ENCODE measurements around the gene KRT72. TPM values are rescaled to one million over a fixed set of nuclear protein-coding genes. Genes with fewer than 3 reads are reported as not detected.

Gene KRT72
- total RNA-seq, 3 donors from 2014 or later = not detected

- no peak for TF ChIP-seq POLR2AphosphoS5 (IDR thresholded peaks at IDR 0.05)
- TF ChIP-seq CTCF (IDR thresholded peaks at IDR 0.05) = no peak
- no peak for TF ChIP-seq POLR2A (IDR thresholded peaks at IDR 0.05)
- Histone ChIP-seq H3K36me3 (no peaks in the 10 kb centered on the region), H3K4me1 (peaks cover 0 to 10% of the 10 kb centered on the region in 2 donors), H3K27me3 (no peaks in the 10 kb centered on the region), H3K27ac (no peak overlapping the region), H3K4me3 (no peak overlapping the region), H3K9me3 (no peaks in the 10 kb centered on the region)
- DNase-seq (ENCODE audit: low spot score in 2 of 2) = no peak
- intact Hi-C loops (cut with DNase I; ENCODE audit: low total_unique reads) = no loop called here
Measured at GRCh38 chr12:52541709-52542108, 59.6 kb downstream of the KRT72 start.

- Histone ChIP-seq H3K36me3 (no peaks in the 10 kb centered on the region), H3K4me3 (no peak overlapping the region), H3K4me1 (peaks cover 0 to 10% of the 10 kb centered on the region in 2 donors), H3K27me3 (no peaks in the 10 kb centered on the region), H3K9me3 (no peaks in the 10 kb centered on the region), H3K27ac (no peak overlapping the region)
- intact Hi-C loops (cut with DNase I; ENCODE audit: low total_unique reads) = no loop called here
- no peak for DNase-seq (ENCODE audit: low spot score in 2 of 2)
- TF ChIP-seq POLR2A (IDR thresholded peaks at IDR 0.05) (no peak), CTCF (IDR thresholded peaks at IDR 0.05) (no peak), POLR2AphosphoS5 (IDR thresholded peaks at IDR 0.05) (no peak)
Measured at GRCh38 chr12:52540531-52540930, 60.7 kb downstream of the KRT72 start.

GRCh38 chr12:52539821-52540173, 61.5 kb downstream of the KRT72 start:
- intact Hi-C loops (cut with DNase I; ENCODE audit: low total_unique reads) = no loop called here
- Histone ChIP-seq H3K4me1 (peaks cover 0 to 10% of the 10 kb centered on the region in 2 donors), H3K4me3 (no peak overlapping the region), H3K27ac (peak overlapping the region; percentile 33 to 48), H3K9me3 (no peaks in the 10 kb centered on the region), H3K36me3 (no peaks in the 10 kb centered on the region), H3K27me3 (no peaks in the 10 kb centered on the region)
- no peak for DNase-seq (ENCODE audit: low spot score in 2 of 2)
- TF ChIP-seq POLR2AphosphoS5 (IDR thresholded peaks at IDR 0.05) (no peak), CTCF (IDR thresholded peaks at IDR 0.05) (no peak), POLR2A (IDR thresholded peaks at IDR 0.05) (no peak)

GRCh38 chr12:52539083-52539820, 62.0 kb downstream of the KRT72 start:
- DNase-seq (ENCODE audit: low spot score in 2 of 2) = no peak
- peak overlapping the region; percentile 48 to 53 for H3K27ac ChIP-seq
- no peaks in the 10 kb centered on the region for H3K36me3 ChIP-seq
- H3K9me3 ChIP-seq = no peaks in the 10 kb centered on the region
- peaks cover 0 to 6% of the 10 kb centered on the region in 2 donors for H3K4me1 ChIP-seq
- H3K4me3 ChIP-seq = no peak overlapping the region
- intact Hi-C loops (cut with DNase I; ENCODE audit: low total_unique reads) = no loop called here
- TF ChIP-seq POLR2AphosphoS5 (IDR thresholded peaks at IDR 0.05) (no peak), POLR2A (IDR thresholded peaks at IDR 0.05) (no peak), CTCF (IDR thresholded peaks at IDR 0.05) (no peak)
- H3K27me3 ChIP-seq = no peaks in the 10 kb centered on the region

GRCh38 chr12:52537101-52537500, 64.2 kb downstream of the KRT72 start:
- peak in 1 of 2 donors; percentile 73 for DNase-seq (ENCODE audit: low spot score in 2 of 2)
- Histone ChIP-seq H3K4me1 (no peaks in the 10 kb centered on the region), H3K4me3 (no peak overlapping the region), H3K9me3 (no peaks in the 10 kb centered on the region), H3K27me3 (no peaks in the 10 kb centered on the region), H3K36me3 (no peaks in the 10 kb centered on the region), H3K27ac (no peak overlapping the region)
- intact Hi-C loops (cut with DNase I; ENCODE audit: low total_unique reads) = no loop called here
- TF ChIP-seq POLR2A (IDR thresholded peaks at IDR 0.05) (no peak), POLR2AphosphoS5 (IDR thresholded peaks at IDR 0.05) (no peak), CTCF (IDR thresholded peaks at IDR 0.05) (no peak)

Other genes starting within 250 kb of the KRT72 start
- gene KRT85, start 234.0 kb downstream of the KRT72 start, total RNA-seq = not detected
- not detected for gene KRT84, start 215.8 kb downstream of the KRT72 start, total RNA-seq
- gene KRT82, start 195.1 kb downstream of the KRT72 start, total RNA-seq = not detected
- gene KRT75, start 167.1 kb downstream of the KRT72 start, total RNA-seq = not detected
- 10 to 100 TPM in 2 of 3 donors, not detected in 1; 42.0 to 69.2 TPM for gene KRT6B, start 149.3 kb downstream of the KRT72 start, total RNA-seq
- not detected for gene KRT6C, start 127.7 kb downstream of the KRT72 start, total RNA-seq
- 1 to 10 TPM in 1 of 3 donors, under 1 TPM in 1, not detected in 1; 0.33 to 3.1 TPM for gene KRT6A, start 108.2 kb downstream of the KRT72 start, total RNA-seq
- gene KRT5, start 81.1 kb downstream of the KRT72 start, total RNA-seq = 100 to 1,000 TPM in 2 of 3 donors, 1 to 10 TPM in 1; 4.3 to 464 (median 413) TPM
- under 1 TPM in 1 of 3 donors, not detected in 2; 0.16 TPM for gene KRT71, start 48.3 kb downstream of the KRT72 start, total RNA-seq
- gene KRT74, start 27.6 kb downstream of the KRT72 start, total RNA-seq = not detected
- not detected for gene KRT73, start 17.1 kb upstream of the KRT72 start, total RNA-seq
- gene KRT2, start 50.7 kb upstream of the KRT72 start, total RNA-seq = not detected
- not detected for gene KRT1, start 78.9 kb upstream of the KRT72 start, total RNA-seq
- gene KRT77, start 102.1 kb upstream of the KRT72 start, total RNA-seq = under 1 TPM in 1 of 3 donors, not detected in 2; 0.48 TPM
- gene KRT76, start 175.9 kb upstream of the KRT72 start, total RNA-seq = not detected
- gene KRT3, start 194.7 kb upstream of the KRT72 start, total RNA-seq = not detected
- gene KRT4, start 212.7 kb upstream of the KRT72 start, total RNA-seq = under 1 TPM in 1 of 3 donors, not detected in 2; 0.33 TPM
- gene KRT79, start 232.8 kb upstream of the KRT72 start, total RNA-seq = 1 to 10 TPM in 1 of 3 donors, under 1 TPM in 1, not detected in 1; 0.48 to 1.3 TPM
- gene KRT78, start 247.5 kb upstream of the KRT72 start, total RNA-seq = 1 to 10 TPM in 1 of 3 donors, not detected in 2; 2.0 TPM

Measured in breast epithelium (tissue), 4 donors.